ENCODE data around the gene S1PR4. TPM values are rescaled to one million over a fixed set of nuclear protein-coding genes. Genes with fewer than 3 reads are reported as not detected.

S1PR4 gene
- total and polyA plus RNA-seq, 2 of the 13 experiments (the other 11 are each of a cell fraction or from before 2014, with no cell fraction given) = 0.07 to 0.09 TPM

- no peak for TF ChIP-seq ZNF646 (CRISPR knock-in tag; IDR thresholded peaks at IDR 0.05)
- no peak for TF ChIP-seq ZNF431 (CRISPR knock-in tag; IDR thresholded peaks at IDR 0.05; ENCODE audit: borderline replicate concordance, low read depth)
- TF ChIP-seq PBX3 (CRISPR knock-in tag; IDR thresholded peaks at IDR 0.05; ENCODE audit: borderline replicate concordance) = no peak
- TF ChIP-seq GMEB2 (CRISPR knock-in tag; IDR thresholded peaks at IDR 0.05; ENCODE audit: low read depth) = no peak
- TF ChIP-seq POLR2AphosphoS5 (IDR thresholded peaks at IDR 0.05; ENCODE audit: low read depth, low read length) = no peak
- no peak for TF ChIP-seq ZNF747 (CRISPR knock-in tag; IDR thresholded peaks at IDR 0.05; ENCODE audit: borderline replicate concordance)
- no peak for TF ChIP-seq ZBTB40 (IDR thresholded peaks at IDR 0.05)
- TF ChIP-seq ZBTB40 (CRISPR knock-in tag; IDR thresholded peaks at IDR 0.05) = no peak
- no peak for TF ChIP-seq NKX3-1 (CRISPR knock-in tag; IDR thresholded peaks at IDR 0.05)
- no peak for TF ChIP-seq ZNF337 (CRISPR knock-in tag; IDR thresholded peaks at IDR 0.05; ENCODE audit: borderline replicate concordance, low read depth)
These were observed 31.9 kb downstream of the S1PR4 start (continued) for GRCh38 chr19:3210347-3211017.

Measured in HepG2 (cell line).